Measurements from ENCODE around the gene MUC16.
"Not testable (repeated sequence)": the region's sequence is repeated elsewhere in the genome, so short reads cannot be mapped to it uniquely, and the experiment has no call there.

MUC16 gene

GRCh38 chr19:9009935-9010651 lies at the start of gene MUC16:
MUC16 (minus strand) TSS chr19:9010409.
- no peak for DNase-seq

GRCh38 chr19:9058905-9059667 lies 48.9 kb upstream of the MUC16 start:
- peak; percentile 9 for DNase-seq

- no peak for DNase-seq
Measured at GRCh38 chr19:9057505-9058258, 47.5 kb upstream of the MUC16 start.

GRCh38 chr19:9056131-9056530 lies 45.9 kb upstream of the MUC16 start:
- not testable (repeated sequence) for DNase-seq

- no peak for DNase-seq
Measured at GRCh38 chr19:9054765-9055164, 44.6 kb upstream of the MUC16 start.

- no peak for DNase-seq
Measured at GRCh38 chr19:9054207-9054606, 44.0 kb upstream of the MUC16 start.

GRCh38 chr19:9053674-9054073 lies 43.5 kb upstream of the MUC16 start:
- DNase-seq = not testable (repeated sequence)

GRCh38 chr19:9052894-9053293 lies 42.7 kb upstream of the MUC16 start:
- DNase-seq = no peak

GRCh38 chr19:9046694-9047093 lies 36.5 kb upstream of the MUC16 start:
- DNase-seq = no peak

- DNase-seq = no peak
Measured at GRCh38 chr19:9044449-9044848, 34.2 kb upstream of the MUC16 start.

GRCh38 chr19:9043524-9043923 lies 33.3 kb upstream of the MUC16 start:
- no peak for DNase-seq

GRCh38 chr19:9041023-9041422 lies 30.8 kb upstream of the MUC16 start:
- no peak for DNase-seq

GRCh38 chr19:9040131-9040530 lies 29.9 kb upstream of the MUC16 start:
- no peak for DNase-seq

GRCh38 chr19:9039728-9040127 lies 29.5 kb upstream of the MUC16 start:
- no peak for DNase-seq

- no peak for DNase-seq
Measured at GRCh38 chr19:9037400-9038062, 27.3 kb upstream of the MUC16 start.

- DNase-seq = no peak
Measured at GRCh38 chr19:9032136-9032631, 22.0 kb upstream of the MUC16 start.

GRCh38 chr19:9018163-9018875 lies 8.1 kb upstream of the MUC16 start:
- DNase-seq = no peak

GRCh38 chr19:9014803-9015202 lies 4.6 kb upstream of the MUC16 start:
- DNase-seq = no peak

GRCh38 chr19:9013988-9014387 lies 3.8 kb upstream of the MUC16 start:
- DNase-seq = no peak

- no peak for DNase-seq
Measured at GRCh38 chr19:9011875-9012274, 1.7 kb upstream of the MUC16 start.

- no peak for DNase-seq
Measured at GRCh38 chr19:9010693-9011092, 484 bp upstream of the MUC16 start.

- no peak for DNase-seq
Measured at GRCh38 chr19:9009431-9009830, 778 bp downstream of the MUC16 start.
